Liver (tissue), 3 donors: ENCODE measurements around the gene MAP3K13.

Experiments used
- GABPA ChIP-seq, 2 donors: IDR thresholded peaks in 1 of 2; conservative IDR thresholded peaks in 1 of 2; 2 replicates each; pipeline ENCODE4 v1.6.1; 2016; ENCODE audit warnings: antibody characterized with exemption in 2 of 2, mild to moderate bottlenecking in 1 of 2, moderate library complexity in 1 of 2
- RXRA ChIP-seq, 2 donors: IDR thresholded peaks; 2 replicates each; pipeline ENCODE4 v1.6.1; 2017 to 2018; ENCODE audit warnings: antibody characterized with exemption in 2 of 2, mild to moderate bottlenecking in 1 of 2
- TAF1 ChIP-seq: conservative IDR thresholded peaks from 2 replicates; pipeline ENCODE4 v1.6.1; 2016; ENCODE audit warnings: antibody characterized with exemption, mild to moderate bottlenecking
- YY1 ChIP-seq: IDR thresholded peaks from 2 replicates; pipeline ENCODE4 v1.6.1; 2016; ENCODE audit warnings: antibody characterized with exemption, mild to moderate bottlenecking
- TF ChIP-seq, protein P1 (sequence below): fragments of 150-350 bp; IDR thresholded peaks from 2 replicates; pipeline ENCODE4 v1.5.1; 2017; ENCODE audit warnings: improper control_type of control experiment, low read depth, low read length; ENCODE audit not compliant: missing input control
- TF ChIP-seq, protein P2 (sequence below): IDR thresholded peaks from 2 replicates; pipeline ENCODE4 v1.6.1; 2016; ENCODE audit warnings: antibody characterized with exemption
- donor health status: healthy.
- donor health status: healthy.

DNA sequence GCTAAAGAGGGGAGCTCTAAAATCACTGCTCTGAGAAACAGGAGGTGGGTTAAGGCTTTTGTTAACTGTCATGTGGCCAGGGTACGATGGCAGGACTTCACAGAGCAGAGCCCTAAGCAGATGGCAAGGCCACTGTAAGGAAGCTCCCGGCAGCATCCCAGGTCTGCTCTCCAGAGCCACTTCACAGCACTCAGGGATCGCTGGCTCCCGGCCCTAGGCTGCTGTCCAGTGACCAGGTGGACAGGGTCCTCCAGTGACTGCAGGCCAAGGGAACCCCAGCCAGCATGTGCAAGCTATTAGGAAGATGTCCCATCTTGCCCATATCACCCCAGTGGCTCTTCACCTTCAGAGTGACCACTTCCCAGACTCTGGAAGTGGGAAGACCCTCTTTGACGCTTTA lies 125.5 kb downstream of the MAP3K13 start:
- TF ChIP-seq, protein P1, sequence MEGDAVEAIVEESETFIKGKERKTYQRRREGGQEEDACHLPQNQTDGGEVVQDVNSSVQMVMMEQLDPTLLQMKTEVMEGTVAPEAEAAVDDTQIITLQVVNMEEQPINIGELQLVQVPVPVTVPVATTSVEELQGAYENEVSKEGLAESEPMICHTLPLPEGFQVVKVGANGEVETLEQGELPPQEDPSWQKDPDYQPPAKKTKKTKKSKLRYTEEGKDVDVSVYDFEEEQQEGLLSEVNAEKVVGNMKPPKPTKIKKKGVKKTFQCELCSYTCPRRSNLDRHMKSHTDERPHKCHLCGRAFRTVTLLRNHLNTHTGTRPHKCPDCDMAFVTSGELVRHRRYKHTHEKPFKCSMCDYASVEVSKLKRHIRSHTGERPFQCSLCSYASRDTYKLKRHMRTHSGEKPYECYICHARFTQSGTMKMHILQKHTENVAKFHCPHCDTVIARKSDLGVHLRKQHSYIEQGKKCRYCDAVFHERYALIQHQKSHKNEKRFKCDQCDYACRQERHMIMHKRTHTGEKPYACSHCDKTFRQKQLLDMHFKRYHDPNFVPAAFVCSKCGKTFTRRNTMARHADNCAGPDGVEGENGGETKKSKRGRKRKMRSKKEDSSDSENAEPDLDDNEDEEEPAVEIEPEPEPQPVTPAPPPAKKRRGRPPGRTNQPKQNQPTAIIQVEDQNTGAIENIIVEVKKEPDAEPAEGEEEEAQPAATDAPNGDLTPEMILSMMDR = no peak
- no peak for TF ChIP-seq GABPA (IDR thresholded peaks at IDR 0.05 in 1 of 2, conservative IDR thresholded peaks at IDR 0.05 in 1 of 2)
- TF ChIP-seq, protein P2, sequence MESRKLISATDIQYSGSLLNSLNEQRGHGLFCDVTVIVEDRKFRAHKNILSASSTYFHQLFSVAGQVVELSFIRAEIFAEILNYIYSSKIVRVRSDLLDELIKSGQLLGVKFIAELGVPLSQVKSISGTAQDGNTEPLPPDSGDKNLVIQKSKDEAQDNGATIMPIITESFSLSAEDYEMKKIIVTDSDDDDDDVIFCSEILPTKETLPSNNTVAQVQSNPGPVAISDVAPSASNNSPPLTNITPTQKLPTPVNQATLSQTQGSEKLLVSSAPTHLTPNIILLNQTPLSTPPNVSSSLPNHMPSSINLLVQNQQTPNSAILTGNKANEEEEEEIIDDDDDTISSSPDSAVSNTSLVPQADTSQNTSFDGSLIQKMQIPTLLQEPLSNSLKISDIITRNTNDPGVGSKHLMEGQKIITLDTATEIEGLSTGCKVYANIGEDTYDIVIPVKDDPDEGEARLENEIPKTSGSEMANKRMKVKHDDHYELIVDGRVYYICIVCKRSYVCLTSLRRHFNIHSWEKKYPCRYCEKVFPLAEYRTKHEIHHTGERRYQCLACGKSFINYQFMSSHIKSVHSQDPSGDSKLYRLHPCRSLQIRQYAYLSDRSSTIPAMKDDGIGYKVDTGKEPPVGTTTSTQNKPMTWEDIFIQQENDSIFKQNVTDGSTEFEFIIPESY = no peak
- no peak for TF ChIP-seq YY1
- TF ChIP-seq TAF1 = no peak
- TF ChIP-seq RXRA (IDR thresholded peaks at IDR 0.05) = no peak
